Hepatic stellate cell (primary cell): ENCODE measurements around the gene LEPROT.

Source experiments
- DNase-seq: peaks from one replicate; pipeline ENCODE4 v3.0.0; 2011; ENCODE audit warnings: low spot score

The LEPROT gene

DNA sequence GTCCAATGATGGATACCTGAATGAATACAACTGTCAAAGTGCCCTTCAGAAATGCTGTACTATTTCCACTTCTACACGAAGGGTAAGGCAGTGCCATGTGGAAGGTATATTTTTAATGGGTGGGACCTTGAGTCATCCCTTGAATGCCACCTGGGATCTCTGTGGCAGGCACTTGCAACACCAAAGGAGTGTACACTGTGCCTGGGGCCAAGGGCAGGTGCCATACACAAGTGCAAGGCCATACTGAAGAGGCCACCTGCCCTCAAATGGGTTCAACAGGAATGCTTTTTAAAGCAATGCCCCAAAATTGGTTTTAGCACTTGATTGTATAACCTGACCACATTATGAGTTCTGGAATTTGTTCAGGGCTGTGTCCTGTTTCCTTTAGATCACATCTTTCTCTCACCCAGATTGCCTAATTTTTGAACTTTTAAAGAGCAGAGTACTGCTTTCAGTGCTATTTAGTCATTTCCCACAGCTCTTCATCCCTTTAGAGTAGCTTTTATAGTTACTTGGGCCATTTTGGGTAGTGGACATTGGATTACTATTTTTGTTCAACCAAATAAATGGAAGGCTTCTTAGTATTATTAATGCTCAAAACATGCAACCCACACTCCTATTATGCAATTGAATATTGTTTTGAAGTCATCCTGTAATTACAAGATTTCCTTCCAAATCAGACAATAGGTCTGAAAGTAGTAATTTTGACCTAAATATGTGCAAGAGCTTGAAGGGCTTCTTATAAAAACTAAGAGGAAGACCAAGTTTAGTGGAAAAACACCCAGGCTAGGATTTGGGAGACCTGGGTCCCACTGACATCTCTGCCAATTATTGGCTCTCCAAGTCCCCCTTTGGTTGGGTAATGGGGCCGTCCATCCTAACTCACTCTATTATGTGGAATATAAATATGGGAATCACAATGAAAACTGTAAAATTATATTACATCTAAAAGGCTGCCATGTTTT lies 57.2 kb downstream of the LEPROT start:
- no peak for DNase-seq

DNA sequence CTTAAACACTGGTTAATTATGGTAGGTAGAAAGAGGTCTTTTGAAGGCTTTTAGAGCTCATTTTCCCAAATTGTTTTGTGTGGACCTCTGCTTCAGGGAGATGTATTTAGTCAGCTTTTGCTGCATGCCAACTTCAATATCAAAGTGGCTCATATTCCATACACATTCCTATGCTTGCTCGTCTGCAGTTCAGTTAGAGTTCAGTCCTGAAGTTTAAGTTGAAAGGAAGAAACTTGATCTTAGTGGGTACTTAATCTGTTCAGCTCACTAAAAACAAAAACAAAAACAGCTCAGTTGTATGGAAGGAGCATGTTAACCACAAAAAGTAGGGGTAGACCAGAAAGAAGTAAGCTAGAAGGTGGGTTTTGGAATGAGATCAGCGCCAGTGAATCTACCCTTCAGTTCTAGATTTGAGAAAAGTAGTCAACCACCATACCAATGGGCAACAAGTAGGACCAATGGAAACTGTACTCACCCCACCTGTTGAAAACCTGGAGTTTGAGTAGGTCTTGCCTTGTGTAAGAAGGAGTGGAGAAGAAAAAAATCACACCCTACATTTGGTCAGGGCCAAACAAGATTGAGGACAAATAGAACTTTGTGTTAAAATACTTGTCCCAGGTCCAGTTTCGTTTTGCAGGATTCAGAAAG lies 58.0 kb downstream of the LEPROT start:
- no peak for DNase-seq

DNA sequence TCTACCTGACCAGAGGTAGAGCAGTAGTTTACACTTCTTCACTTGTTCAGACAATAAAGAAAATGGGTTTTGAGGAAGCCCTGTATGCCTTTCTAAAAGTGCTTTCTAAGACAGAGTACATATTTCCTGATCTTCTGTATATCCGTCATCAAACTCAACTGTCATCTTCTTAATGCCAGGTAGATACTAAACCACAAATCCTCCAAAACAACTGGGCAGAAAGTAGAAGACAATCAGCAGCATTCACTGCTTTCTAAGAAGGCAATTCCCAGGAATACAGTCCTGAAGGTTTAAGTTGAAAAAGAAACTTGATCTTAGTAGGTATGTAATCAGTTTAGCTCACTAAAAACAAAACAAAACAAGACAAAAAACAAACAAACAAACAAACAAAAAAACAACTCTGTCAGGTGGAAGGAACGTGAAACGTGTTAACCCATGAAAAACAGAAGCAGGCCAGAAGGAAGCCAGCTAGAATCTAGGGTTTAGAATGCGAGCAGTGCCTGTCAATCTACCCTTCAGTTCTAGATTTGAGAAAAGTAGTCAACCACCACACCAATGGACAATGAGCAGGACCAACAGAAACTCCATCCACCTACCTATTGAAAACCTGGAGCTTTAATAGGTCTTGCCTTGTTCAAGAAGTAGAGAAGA lies 59.2 kb downstream of the LEPROT start:
- no peak for DNase-seq

DNA sequence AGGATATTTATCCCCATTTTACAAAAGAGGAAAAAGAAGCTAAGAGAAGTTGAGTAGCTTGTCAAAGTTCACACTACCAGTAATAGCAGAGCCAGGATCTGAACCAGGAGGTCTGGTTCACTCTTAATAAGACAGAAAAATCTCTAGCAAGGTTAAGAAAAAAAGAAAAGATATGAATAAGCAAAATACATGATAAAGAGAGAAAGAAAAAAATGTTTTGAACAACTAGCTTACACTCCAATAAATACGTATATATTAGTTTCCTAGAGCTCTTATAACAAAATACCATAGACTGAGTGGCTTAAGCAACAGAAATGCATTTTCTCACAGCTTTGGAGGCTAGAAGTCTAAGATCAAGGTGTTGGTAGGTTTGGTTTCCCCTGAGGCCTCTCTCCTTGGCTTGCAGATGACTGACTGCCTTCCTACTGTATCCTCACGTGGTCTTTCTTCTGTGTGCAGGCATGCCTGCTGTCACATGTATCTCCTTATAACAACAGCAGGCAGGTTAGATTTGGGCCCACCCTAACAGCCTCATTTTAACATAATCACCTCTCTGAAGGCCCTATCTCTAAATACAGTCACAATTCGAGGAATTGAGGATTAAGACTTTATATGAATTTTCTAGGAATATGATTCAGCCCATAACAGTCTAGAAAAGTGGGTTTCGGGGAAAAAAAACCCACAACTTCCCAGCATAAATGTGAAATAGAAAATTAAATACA lies 60.4 kb downstream of the LEPROT start:
- no peak for DNase-seq

DNA sequence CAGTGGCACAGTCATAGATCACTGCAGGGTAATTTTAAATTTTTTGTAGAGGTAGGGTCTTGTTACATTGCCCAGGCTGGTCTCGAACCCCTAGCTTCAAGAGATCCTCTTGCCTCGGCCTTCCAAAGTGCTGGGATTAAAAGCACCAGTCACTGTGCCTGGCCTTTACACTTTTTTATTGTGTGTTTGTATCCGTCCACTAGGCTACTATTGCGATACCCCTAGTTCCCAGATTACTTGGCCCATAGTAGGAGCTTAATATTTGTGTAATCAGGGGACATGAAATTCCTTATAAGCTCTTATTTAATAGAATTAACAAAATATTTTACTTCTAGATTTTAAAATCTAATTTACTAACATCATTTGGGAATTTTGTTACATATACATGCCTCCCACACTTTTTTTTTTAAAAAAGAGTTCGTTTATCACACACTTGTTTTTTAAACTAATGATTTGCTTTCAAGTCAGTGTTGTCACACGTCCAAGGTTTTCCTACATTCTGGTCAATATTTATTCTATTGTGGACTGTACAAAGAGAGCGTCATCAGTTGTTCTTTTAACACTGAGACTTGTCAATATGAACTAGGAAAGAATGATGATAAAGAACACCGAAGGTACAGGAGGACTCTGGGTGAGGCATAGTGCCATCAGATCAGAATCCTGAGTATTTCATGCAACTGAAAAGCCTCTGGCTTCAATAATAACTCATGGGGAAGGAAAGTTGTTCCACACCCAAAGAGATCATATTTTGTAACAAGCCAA lies 63.7 kb downstream of the LEPROT start:
- DNase-seq: no peak
